Trophoblast cell (in vitro differentiated cells and primary cell): ENCODE results near the gene ZNF432.

ENCODE experiments used
- DNase-seq, 2 donors: peaks; one replicate each; pipeline ENCODE4 v3.0.0-alpha.2; 2016
- H2AFZ ChIP-seq: 2 replicates; pipeline ENCODE4 v1.6.1; 2013; ENCODE audit warnings: low read length, moderate library complexity, mild to moderate bottlenecking; ENCODE audit not compliant: insufficient read depth, poor library complexity
- H2AK5ac ChIP-seq: 2 replicates; pipeline ENCODE4 v1.6.1; 2013; ENCODE audit warnings: mild to moderate bottlenecking, low read length
- H2BK120ac ChIP-seq: 2 replicates; pipeline ENCODE4 v1.6.1; 2013; ENCODE audit warnings: low read length, mild to moderate bottlenecking, moderate library complexity; ENCODE audit not compliant: insufficient read depth, poor library complexity
- H2BK12ac ChIP-seq: 2 replicates; pipeline ENCODE4 v1.6.1; 2013; ENCODE audit warnings: mild to moderate bottlenecking, low read length, moderate library complexity
- H2BK5ac ChIP-seq: 2 replicates; pipeline ENCODE4 v1.6.1; 2013; ENCODE audit warnings: low read length, low read depth, moderate library complexity, mild to moderate bottlenecking; ENCODE audit not compliant: poor library complexity
- H3K14ac ChIP-seq: 2 replicates; pipeline ENCODE4 v1.6.1; 2013; ENCODE audit warnings: mild to moderate bottlenecking, low read length
- H3K18ac ChIP-seq: 2 replicates; pipeline ENCODE4 v1.6.1; 2013; ENCODE audit warnings: mild to moderate bottlenecking, low read length
- H3K23ac ChIP-seq: 2 replicates; pipeline ENCODE4 v1.6.1; 2013; ENCODE audit warnings: low read length
- H3K27ac ChIP-seq: 2 replicates; pipeline ENCODE4 v1.5.1; 2013; ENCODE audit warnings: low read depth, mild to moderate bottlenecking, inconsistent platforms, low read length, moderate library complexity
- H3K27me3 ChIP-seq: 2 replicates; pipeline ENCODE4 v1.6.1; 2013; ENCODE audit warnings: inconsistent platforms, mild to moderate bottlenecking, low read length, moderate library complexity; ENCODE audit not compliant: insufficient read depth
- H3K36me3 ChIP-seq, 2 experiments: 1 replicate in 1 of 2; 2 replicates in 1 of 2; pipeline ENCODE4 v1.6.1; 2013; ENCODE audit warnings: low read length in 2 of 2, mild to moderate bottlenecking in 2 of 2, moderate library complexity in 1 of 2; ENCODE audit not compliant: insufficient read depth in 2 of 2, control insufficient read depth in 1 of 2
- H3K4ac ChIP-seq: 2 replicates; pipeline ENCODE4 v1.6.1; 2013; ENCODE audit warnings: low read depth, mild to moderate bottlenecking, low read length, moderate library complexity
- H3K4me1 ChIP-seq, 2 experiments: 1 replicate in 1 of 2; 2 replicates in 1 of 2; pipeline ENCODE4 v1.6.1; 2013; ENCODE audit warnings: low read length in 2 of 2, mild to moderate bottlenecking in 2 of 2, moderate library complexity in 1 of 2; ENCODE audit not compliant: insufficient read depth in 2 of 2, control insufficient read depth in 1 of 2
- H3K4me2 ChIP-seq: 2 replicates; pipeline ENCODE4 v1.6.1; 2013; ENCODE audit warnings: inconsistent platforms, mild to moderate bottlenecking, low read length, moderate library complexity
- H3K4me3 ChIP-seq: 2 replicates; pipeline ENCODE4 v1.5.1; 2013; ENCODE audit warnings: mild to moderate bottlenecking, low read depth, low read length, inconsistent platforms
- H3K79me1 ChIP-seq: one replicate; pipeline ENCODE4 v1.6.1; 2013; ENCODE audit warnings: low read length
- H3K79me2 ChIP-seq: 2 replicates; pipeline ENCODE4 v1.6.1; 2013; ENCODE audit warnings: low read length, mild to moderate bottlenecking; ENCODE audit not compliant: control insufficient read depth, insufficient read depth, poor library complexity
- H3K9ac ChIP-seq: 2 replicates; pipeline ENCODE4 v1.6.1; 2013; ENCODE audit warnings: mild to moderate bottlenecking, low read length
- H3K9me3 ChIP-seq: 2 replicates; pipeline ENCODE4 v1.6.1; 2013; ENCODE audit warnings: low read depth, mild to moderate bottlenecking, control low read depth, inconsistent platforms, low read length; ENCODE audit not compliant: insufficient read depth
- H4K12ac ChIP-seq: 2 replicates; pipeline ENCODE4 v1.6.1; 2013; ENCODE audit warnings: low read depth, mild to moderate bottlenecking, low read length, moderate library complexity
- H4K8ac ChIP-seq: 2 replicates; pipeline ENCODE4 v1.6.1; 2013; ENCODE audit warnings: low read depth, mild to moderate bottlenecking, low read length, moderate library complexity
- H4K91ac ChIP-seq: one replicate; pipeline ENCODE4 v1.6.1; 2013; ENCODE audit warnings: low read depth, mild to moderate bottlenecking, low read length, moderate library complexity
- WGBS: extraction: QIAGEN DNeasy Blood & Tissue Kit; methylation state at CpG from one replicate; pipeline ENCODE4 v1.1.7; 2013; ENCODE audit warnings: missing lambda C conversion rate; ENCODE audit not compliant: insufficient read length, insufficient coverage; ENCODE audit errors: extremely low coverage; 5-methylcytosine and 5-hydroxymethylcytosine counted together

ZNF432 gene

GRCh38 chr19:51986309-51987291, 62.0 kb downstream of the ZNF432 start, which contains the start of gene ZNF350:
TSS of gene ZNF350 (minus strand) at chr19:51986840. CDS start at chr19:51974360, 12,480 bp downstream.
- H2BK5ac ChIP-seq = no peak within 1 kb of the TSS
- H4K91ac ChIP-seq = peak within 1 kb of the TSS; percentile 62
- peak within 1 kb of the TSS; percentile 83 for H3K9ac ChIP-seq
- peak within 1 kb of the TSS; percentile 99 for H3K4me2 ChIP-seq
- no CpG with 5 or more reads among the region's 33 CpGs for WGBS
- H3K9me3 ChIP-seq = peaks cover 10% of the 10 kb centered on the region
- peaks cover 0 to 3% of the 10 kb centered on the region in 2 experiments for H3K4me1 ChIP-seq
- H3K4me3 ChIP-seq = peak within 1 kb of the TSS; percentile 92
- H3K27me3 ChIP-seq = no peaks in the 10 kb centered on the region
- H4K12ac ChIP-seq = peak within 1 kb of the TSS; percentile 39
- peak within 1 kb of the TSS; percentile 75 for H4K8ac ChIP-seq
- peaks cover 2% of the 10 kb centered on the region for H3K79me2 ChIP-seq
- peak within 1 kb of the TSS; percentile 25 for H3K14ac ChIP-seq
- no peak within 1 kb of the TSS for H2BK120ac ChIP-seq
- no peak within 1 kb of the TSS for H2AK5ac ChIP-seq
- H3K4ac ChIP-seq = peak within 1 kb of the TSS; percentile 63
- H2BK12ac ChIP-seq = no peak within 1 kb of the TSS
- no peak within 1 kb of the TSS for H3K27ac ChIP-seq
- peak within 1 kb of the TSS; percentile 81 for H2AFZ ChIP-seq
- DNase-seq = peak; percentile 96 to 97
- H3K36me3 ChIP-seq = no peaks in the 10 kb centered on the region
- no peak within 1 kb of the TSS for H3K23ac ChIP-seq
- no peaks in the 10 kb centered on the region for H3K79me1 ChIP-seq
- H3K18ac ChIP-seq = no peak within 1 kb of the TSS

- H3K36me3 ChIP-seq = peaks cover 5 to 11% of the 10 kb centered on the region in 2 experiments
- no peak overlapping the region for H3K9ac ChIP-seq
- peaks cover 12% of the 10 kb centered on the region for H3K9me3 ChIP-seq
- no peak overlapping the region for H4K12ac ChIP-seq
- H2AFZ ChIP-seq = no peak overlapping the region
- H4K8ac ChIP-seq = no peak overlapping the region
- H2BK12ac ChIP-seq = no peak overlapping the region
- peaks cover 0 to 9% of the 10 kb centered on the region in 2 experiments for H3K4me1 ChIP-seq
- H3K4me2 ChIP-seq = no peak overlapping the region
- no peak overlapping the region for H4K91ac ChIP-seq
- H2BK120ac ChIP-seq = no peak overlapping the region
- H3K4ac ChIP-seq = no peak overlapping the region
- no peak overlapping the region for H2AK5ac ChIP-seq
- DNase-seq = no peak
- H3K4me3 ChIP-seq = no peak overlapping the region
- H3K14ac ChIP-seq = no peak overlapping the region
- H3K18ac ChIP-seq = no peak overlapping the region
- no peaks in the 10 kb centered on the region for H3K27me3 ChIP-seq
- WGBS = no CpG with 5 or more reads among the region's 4 CpGs
- no peak overlapping the region for H3K23ac ChIP-seq
- no peaks in the 10 kb centered on the region for H3K79me1 ChIP-seq
- H2BK5ac ChIP-seq = no peak overlapping the region
- H3K79me2 ChIP-seq = peaks cover 2% of the 10 kb centered on the region
- no peak overlapping the region for H3K27ac ChIP-seq
Measured at GRCh38 chr19:51983361-51983760, 65.3 kb downstream of the ZNF432 start.
